Endothelial cell of umbilical vein (primary cell): ENCODE measurements around the gene MS4A15. TPM values are rescaled to one million over a fixed set of nuclear protein-coding genes. Genes with fewer than 3 reads are reported as not detected.

ENCODE experiments used
- BruUV-seq: library from RNA; stranded (reverse); fragments of 400-500 nt; replicated peaks from 2 replicates; lab custom pipeline; 2021; lab: Mats Ljungman, UMichigan
- CTCF ChIA-PET: fragments of 300-600, 350-600 bp; sonication (Branson Sonifier 250); formaldehyde crosslinking; loops from one replicate; lab custom pipeline; 2021; ENCODE audit warnings: antibody characterized with exemption, inconsistent platforms; lab: Charles Lee
- POLR2A ChIA-PET: fragments of 300-600, 350-600 bp; sonication (Branson Sonifier 250); formaldehyde crosslinking; loops from one replicate; lab custom pipeline; 2021; ENCODE audit warnings: antibody characterized with exemption, inconsistent platforms; lab: Charles Lee
- DNase-seq: peaks from one replicate; pipeline ENCODE4 v3.0.0-alpha.2; 2011; ENCODE audit warnings: low read depth, low spot score
- FAIRE-seq: peaks from 2 replicates; lab custom pipeline; 2011; peaks lifted over from hg19 to GRCh38; lab: Jason Lieb, UNC
- H2AFZ ChIP-seq: 2 replicates; pipeline ENCODE4 v1.6.0; 2012; ENCODE audit warnings: low read depth, low read length, control low read depth, inconsistent platforms
- H3K27ac ChIP-seq: 2 replicates; pipeline ENCODE4 v1.5.1; 2011; ENCODE audit warnings: low read depth, mild to moderate bottlenecking, control low read depth, low read length, moderate library complexity; ENCODE audit not compliant: insufficient read depth
- H3K27me3 ChIP-seq, 2 experiments: 2 replicates each; pipeline versions ENCODE4 v1.6.0 to v1.6.1; 2011; ENCODE audit warnings: low read length in 2 of 2, mixed read lengths in 1 of 2; ENCODE audit not compliant: control insufficient read depth in 2 of 2, insufficient read depth in 2 of 2
- H3K36me3 ChIP-seq, 2 experiments: 2 replicates in 1 of 2; 3 replicates in 1 of 2; pipeline ENCODE4 v1.5.1; 2011; ENCODE audit warnings: low read length in 2 of 2, mild to moderate bottlenecking in 1 of 2, moderate library complexity in 1 of 2; ENCODE audit not compliant: control insufficient read depth in 2 of 2, insufficient read depth in 2 of 2; ENCODE audit errors: extremely low read depth in 1 of 2
- H3K4me1 ChIP-seq: 3 replicates; pipeline ENCODE4 v1.5.1; 2011; ENCODE audit warnings: mild to moderate bottlenecking, low read length; ENCODE audit not compliant: control insufficient read depth, insufficient read depth; ENCODE audit errors: extremely low read depth
- H3K4me2 ChIP-seq: 2 replicates; pipeline ENCODE4 v1.6.1; 2011; ENCODE audit warnings: low read length, control low read depth, mixed read lengths; ENCODE audit not compliant: insufficient read depth
- H3K4me3 ChIP-seq, 3 experiments: fragments of 200-600 bp in 1 of 3; sonication (generic), shearing (Covaris generic) in 1 of 3; replicated peaks in 1 of 3; 2 replicates each; pipeline ENCODE4 v1.5.1; 2011 to 2016; ENCODE audit warnings: control low read depth in 3 of 3, low read length in 3 of 3, mild to moderate bottlenecking in 2 of 3, inconsistent platforms in 1 of 3, low read depth in 1 of 3, moderate library complexity in 1 of 3; ENCODE audit not compliant: insufficient read depth in 1 of 3
- H3K79me2 ChIP-seq: 2 replicates; pipeline ENCODE4 v1.6.0; 2012; ENCODE audit warnings: low read length, inconsistent platforms; ENCODE audit not compliant: control insufficient read depth, insufficient read depth
- H3K9ac ChIP-seq: replicated peaks from 2 replicates; pipeline ENCODE3; 2011; ENCODE audit warnings: low read length, control low read depth; ENCODE audit not compliant: insufficient read depth; ENCODE audit errors: extremely low read depth
- H3K9me1 ChIP-seq: replicated peaks from 3 replicates; pipeline ENCODE4 v1.6.0; 2011; ENCODE audit warnings: mild to moderate bottlenecking, low read length; ENCODE audit not compliant: control insufficient read depth, insufficient read depth; ENCODE audit errors: extremely low read depth
- H3K9me3 ChIP-seq: replicated peaks from 2 replicates; pipeline ENCODE4 v1.5.1; 2012; ENCODE audit warnings: low read length, inconsistent platforms; ENCODE audit not compliant: control insufficient read depth, insufficient read depth
- H4K20me1 ChIP-seq: replicated peaks from 2 replicates; pipeline ENCODE3; 2011; ENCODE audit warnings: mild to moderate bottlenecking, low read length; ENCODE audit not compliant: control insufficient read depth, insufficient read depth; ENCODE audit errors: extremely low read depth
- CTCF ChIP-seq, 2 donors: IDR thresholded peaks; 1 replicate in 1 of 2; 2 replicates in 1 of 2; pipeline ENCODE4 v1.5.1; 2011; ENCODE audit warnings: low read length in 2 of 2, mild to moderate bottlenecking in 2 of 2, moderate library complexity in 2 of 2, control low read depth in 1 of 2, inconsistent platforms in 1 of 2, low read depth in 1 of 2; ENCODE audit not compliant: insufficient read depth in 1 of 2; ENCODE audit errors: extremely low read depth in 1 of 2
- EZH2 ChIP-seq: IDR thresholded peaks from 2 replicates; pipeline ENCODE4 v1.6.1; 2012; ENCODE audit warnings: borderline replicate concordance, low read depth, mild to moderate bottlenecking, moderate library complexity, low read length, inconsistent platforms; ENCODE audit not compliant: severe bottlenecking
- FOS ChIP-seq: IDR thresholded peaks from 2 replicates; pipeline ENCODE4 v1.6.1; 2011; ENCODE audit warnings: mild to moderate bottlenecking, low read length, moderate library complexity, borderline replicate concordance; ENCODE audit not compliant: insufficient read depth
- GATA2 ChIP-seq: IDR thresholded peaks from 2 replicates; pipeline ENCODE4 v1.7.0; 2011; ENCODE audit warnings: low read depth, mild to moderate bottlenecking, moderate library complexity, mixed read lengths, low read length; ENCODE audit not compliant: insufficient read length, insufficient read depth
- JUN ChIP-seq: IDR thresholded peaks from 2 replicates; pipeline ENCODE4 v1.6.1; 2011; ENCODE audit warnings: borderline replicate concordance, low read depth; ENCODE audit not compliant: insufficient read length, insufficient read depth
- MAX ChIP-seq: IDR thresholded peaks from 2 replicates; pipeline ENCODE4 v1.6.1; 2011; ENCODE audit not compliant: insufficient read depth, insufficient read length
- MYC ChIP-seq: IDR thresholded peaks from one replicate; pipeline ENCODE4 v1.6.1; 2011; ENCODE audit warnings: mild to moderate bottlenecking, low read depth, low read length
- POLR2A ChIP-seq: IDR thresholded peaks from 2 replicates; pipeline ENCODE4 v1.6.1; 2012; ENCODE audit warnings: low read depth, mild to moderate bottlenecking, control low read depth, low read length
- POLR2AphosphoS5 ChIP-seq: IDR thresholded peaks from 2 replicates; pipeline ENCODE4 v1.6.1; 2012; ENCODE audit warnings: low read depth, mild to moderate bottlenecking, control low read depth, low read length, moderate library complexity; ENCODE audit not compliant: insufficient read depth
- dilution Hi-C: fragments of 300-500 bp; cut with MboI; formaldehyde crosslinking; loops from one replicate; pipeline ENCODE4 v1.15.0; 2019; ENCODE audit warnings: low sequenced_read_pairs; ENCODE audit not compliant: extremely low pct_ligation_motif_present
- intact Hi-C: fragments of 100-400 bp; cut with micrococcal nuclease; formaldehyde crosslinking; loops from one replicate; pipeline ENCODE4 v1.10.0; 2022
- polyA plus RNA-seq, 4 experiments: library from polyadenylated mRNA; depleted of rRNA in 3 of 4; stranded (reverse) in 3 of 4; unstranded in 1 of 4; fragments of >200 nt; gene quantifications; 2 replicates each; pipeline versions ENCODE4 v1.2.1 to v1.2.3, GENCODE V29; 2011 to 2012; ENCODE audit warnings: missing spikeins in 1 of 4
- total RNA-seq: library from RNA; stranded (reverse); gene quantifications from 2 replicates; pipeline ENCODE4 v1.2.3, GENCODE V29; 2021

MS4A15 gene
- total and polyA plus RNA-seq, 2 donors (not counting 3 experiments of a cell fraction or from before 2014, with no cell fraction given): not detected

GRCh38 chr11:60769273-60769672 is 12.6 kb downstream of the MS4A15 start:
- TF ChIP-seq POLR2A (no peak), JUN (no peak), MAX (no peak), FOS (no peak), MYC (no peak), EZH2 (no peak), CTCF (IDR thresholded peaks at IDR 0.05; ENCODE audit: extremely low read depth in 1 of 2, insufficient read depth in 1 of 2, low read depth in 1 of 2, low read length in 2 of 2) (no peak), GATA2 (no peak), POLR2AphosphoS5 (no peak)
- FAIRE-seq: no peak
- Histone ChIP-seq H3K4me1 (peaks cover 5% of the 10 kb centered on the region), H3K9me1 (no peaks in the 10 kb centered on the region), H3K79me2 (no peaks in the 10 kb centered on the region), H3K27ac (no peak overlapping the region), H2AFZ (no peak overlapping the region), H3K9me3 (no peaks in the 10 kb centered on the region), H3K36me3 (no peaks in the 10 kb centered on the region), H4K20me1 (no peaks in the 10 kb centered on the region), H3K4me3 (no peak overlapping the region), H3K9ac (no peak overlapping the region), H3K27me3 (peaks cover 0 to 11% of the 10 kb centered on the region in 2 experiments), H3K4me2 (no peak overlapping the region)
- intact Hi-C loops: no loop called here
- BruUV-seq: no TSS peak
- dilution Hi-C loops: no loop called here
- POLR2A ChIA-PET: no interaction called here
- CTCF ChIA-PET: interaction anchor here (0.9 to 5.3 kb wide), 4 partner anchors 62 to 146 kb away, joined by 3 to 47 read pairs (median 10); no protein-coding TSS in a partner anchor
- DNase-seq: no peak
